ENCODE measurements around the gene NT5M. TPM values are rescaled to one million over a fixed set of nuclear protein-coding genes. Genes with fewer than 3 reads are reported as not detected.

NT5M gene
- total RNA-seq, 1 experiment from 2014 or later: 6.6 TPM

DNA sequence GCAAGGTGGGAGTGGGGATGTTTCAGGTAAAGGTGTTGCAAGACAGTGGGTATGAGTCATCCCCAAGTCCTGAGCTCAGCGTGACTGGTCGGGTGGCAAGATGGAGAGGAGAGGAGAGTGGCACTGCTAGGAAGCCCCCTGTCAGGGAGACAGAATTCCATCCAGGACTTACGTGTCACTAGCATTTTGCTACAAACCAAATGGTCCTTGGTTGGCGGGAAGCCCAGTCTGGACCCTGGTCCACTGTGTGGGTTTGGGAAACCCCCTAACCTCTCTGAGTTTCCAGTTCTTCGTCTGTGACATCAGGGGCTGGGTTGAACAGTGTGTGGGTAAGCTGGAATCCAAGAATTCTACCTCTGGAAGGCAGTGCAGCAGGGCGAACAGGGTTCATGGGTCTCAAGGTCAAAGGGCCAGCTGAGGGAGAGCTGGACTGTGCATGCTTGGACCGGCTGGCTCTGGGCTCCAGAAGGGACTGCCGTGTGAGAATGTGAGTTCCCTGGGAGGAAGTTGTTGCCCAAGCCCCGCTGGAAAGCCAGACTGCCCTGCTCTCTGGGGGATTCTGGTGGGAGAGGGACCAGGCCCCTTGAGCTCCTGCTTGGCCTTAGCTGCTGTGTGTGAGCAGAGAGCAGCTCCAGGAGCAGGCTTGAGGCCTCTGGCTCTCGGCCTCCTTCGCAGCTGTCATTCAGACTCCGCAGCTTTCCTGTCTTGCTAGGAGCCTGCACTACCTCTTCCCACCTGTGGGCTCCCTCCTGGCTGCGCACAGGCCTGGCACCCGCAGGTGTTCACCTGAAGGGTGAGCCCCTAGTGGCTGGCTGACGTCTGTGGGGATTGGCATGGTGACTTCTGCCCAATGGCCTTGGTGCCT, 84.6 kb downstream of the NT5M start:
- H3K18ac ChIP-seq (ENCODE audit: insufficient read length, low read depth, low read length): no peak overlapping the region
- H3T11ph ChIP-seq (ENCODE audit: low read length): no peak overlapping the region
- no peak overlapping the region for H4K91ac ChIP-seq (ENCODE audit: insufficient read length, low read depth, low read length)
- no peak overlapping the region for H3K14ac ChIP-seq (ENCODE audit: insufficient read depth, low read length)
- no peaks in the 10 kb centered on the region for H3K23me2 ChIP-seq (ENCODE audit: insufficient read length, low read depth, low read length, poor library complexity, severe bottlenecking)
- no peaks in the 10 kb centered on the region for H4K20me1 ChIP-seq (ENCODE audit: control insufficient read depth, insufficient read depth, insufficient read length)
- TF ChIP-seq, protein P1, sequence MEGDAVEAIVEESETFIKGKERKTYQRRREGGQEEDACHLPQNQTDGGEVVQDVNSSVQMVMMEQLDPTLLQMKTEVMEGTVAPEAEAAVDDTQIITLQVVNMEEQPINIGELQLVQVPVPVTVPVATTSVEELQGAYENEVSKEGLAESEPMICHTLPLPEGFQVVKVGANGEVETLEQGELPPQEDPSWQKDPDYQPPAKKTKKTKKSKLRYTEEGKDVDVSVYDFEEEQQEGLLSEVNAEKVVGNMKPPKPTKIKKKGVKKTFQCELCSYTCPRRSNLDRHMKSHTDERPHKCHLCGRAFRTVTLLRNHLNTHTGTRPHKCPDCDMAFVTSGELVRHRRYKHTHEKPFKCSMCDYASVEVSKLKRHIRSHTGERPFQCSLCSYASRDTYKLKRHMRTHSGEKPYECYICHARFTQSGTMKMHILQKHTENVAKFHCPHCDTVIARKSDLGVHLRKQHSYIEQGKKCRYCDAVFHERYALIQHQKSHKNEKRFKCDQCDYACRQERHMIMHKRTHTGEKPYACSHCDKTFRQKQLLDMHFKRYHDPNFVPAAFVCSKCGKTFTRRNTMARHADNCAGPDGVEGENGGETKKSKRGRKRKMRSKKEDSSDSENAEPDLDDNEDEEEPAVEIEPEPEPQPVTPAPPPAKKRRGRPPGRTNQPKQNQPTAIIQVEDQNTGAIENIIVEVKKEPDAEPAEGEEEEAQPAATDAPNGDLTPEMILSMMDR (conservative IDR thresholded peaks at IDR 0.05): peak; percentile 90
- H2BK120ac ChIP-seq (ENCODE audit: low read depth, low read length, poor library complexity, severe bottlenecking): no peak overlapping the region
- no peak overlapping the region for H2BK20ac ChIP-seq (ENCODE audit: low read depth, low read length, poor library complexity, severe bottlenecking)
- no CpG with 5 or more reads among the region's 15 CpGs for WGBS (ENCODE audit: extremely low coverage, insufficient read length, low lambda C conversion rate)
- H4K5ac ChIP-seq (ENCODE audit: insufficient read length, low read depth, low read length): no peak overlapping the region
- no peak overlapping the region for H3K56ac ChIP-seq (ENCODE audit: insufficient read length, low read depth, low read length)
- no peaks in the 10 kb centered on the region for H3K79me2 ChIP-seq (ENCODE audit: insufficient read depth, low read length)
- H3K36me3 Mint-ChIP-seq (ENCODE audit: insufficient read depth in 1 of 3, low read depth in 3 of 3): peaks cover 0 to 6% (median 0%) of the 10 kb centered on the region in 3 experiments; a peak in 2 of 7 replicates
- H4K8ac ChIP-seq (replicated peaks; ENCODE audit: insufficient read length, low read depth, low read length): no peak overlapping the region
- 0 out of 4 replicates have a peak, but pooled peaks cover 0 to 3% of the 10 kb centered on the region in 2 experiments for H3K4me1 Mint-ChIP-seq
- peaks cover 0 to 3% of the 10 kb centered on the region in 2 experiments; a peak in 2 of 5 replicates for H3K9me3 Mint-ChIP-seq
- no peak overlapping the region for H2BK15ac ChIP-seq (ENCODE audit: low read depth, low read length)
- H3K23ac ChIP-seq (ENCODE audit: insufficient read length, low read depth, low read length): no peak overlapping the region
- no peak overlapping the region for H3K27ac ChIP-seq (ENCODE audit: insufficient read length, low read depth, low read length)
- H2AFZ ChIP-seq (ENCODE audit: low read length): no peak overlapping the region
- peak; percentile 93 for DNase-seq
- H3K4me1 ChIP-seq (ENCODE audit: insufficient read depth, low read length): no peaks in the 10 kb centered on the region
- no peak overlapping the region for H2BK5ac ChIP-seq (ENCODE audit: insufficient read length, low read length)
- no peaks in the 10 kb centered on the region for H3K79me1 ChIP-seq (ENCODE audit: insufficient read depth, low read depth, low read length, poor library complexity, severe bottlenecking)
- H2BK12ac ChIP-seq (ENCODE audit: insufficient read length, low read depth, low read length): no peak overlapping the region
- peaks cover 5% of the 10 kb centered on the region for H3K27me3 Mint-ChIP-seq (ENCODE audit: low read depth)
- no peak overlapping the region for H2AK5ac ChIP-seq (ENCODE audit: insufficient read length, low read length)
- no peak overlapping the region for H3K4me2 ChIP-seq (ENCODE audit: insufficient read depth, insufficient read length, low read length)
- no peaks in the 10 kb centered on the region for H3K27me3 ChIP-seq (ENCODE audit: insufficient read depth, low read length)
- no peak overlapping the region; a peak in 1 of 7 replicates for H3K27ac Mint-ChIP-seq
- H3K9ac ChIP-seq (ENCODE audit: extremely low read depth, insufficient read length, low read length): no peak overlapping the region
- no peaks in the 10 kb centered on the region for H3K9me3 ChIP-seq (ENCODE audit: control insufficient read depth, low read depth, low read length)
- no peak overlapping the region for H3K4me3 Mint-ChIP-seq
- no peak overlapping the region for H3K4ac ChIP-seq (ENCODE audit: low read depth, low read length)

Data from H9 (cell line).